Body of pancreas (tissue), 4 donors: Measurements from ENCODE around the gene PAX6. TPM values are rescaled to one million over a fixed set of nuclear protein-coding genes. Genes with fewer than 3 reads are reported as not detected.

Source experiments
- ATAC-seq: fragments of 150-250 bp; one replicate; pipeline ENCODE4 v1.9.1; 2016
- DNase-seq, 4 donors: peaks; one replicate each; pipeline ENCODE4 v3.0.0-alpha.2; 2019
- H3K27ac ChIP-seq, 4 donors: fragments of 200-600 bp; sonication (generic); 1 replicate in 3 of 4; 2 replicates in 1 of 4; pipeline versions ENCODE4 v1.5.1 to v1.6.1; 2016 to 2019; ENCODE audit warnings: mild to moderate bottlenecking in 1 of 4, mixed read lengths in 1 of 4, moderate library complexity in 1 of 4
- H3K27me3 ChIP-seq, 2 donors: fragments of 200-600 bp; sonication (generic); one replicate each; pipeline ENCODE4 v1.6.0; 2016; ENCODE audit warnings: mild to moderate bottlenecking in 1 of 2
- H3K36me3 ChIP-seq, 2 donors: fragments of 200-600 bp; sonication (generic); replicated peaks in 1 of 2; 2 replicates each; pipeline ENCODE4 v1.5.1; 2016; ENCODE audit warnings: low read depth in 2 of 2; ENCODE audit not compliant: insufficient read depth in 1 of 2
- H3K4me1 ChIP-seq: fragments of 200-600 bp; sonication (generic); one replicate; pipeline ENCODE4 v1.6.0; 2016
- H3K4me3 ChIP-seq, 2 donors: fragments of 200-600 bp; sonication (generic); 1 replicate in 1 of 2; 2 replicates in 1 of 2; pipeline ENCODE4 v1.5.1; 2016 to 2019
- H3K9me3 ChIP-seq, 3 donors: fragments of 200-600 bp; sonication (generic); 1 replicate in 2 of 3; 2 replicates in 1 of 3; pipeline ENCODE4 v1.5.1; 2016
- POLR2A ChIP-seq, 3 donors: fragments of 450-650 bp; IDR thresholded peaks; one replicate each; pipeline ENCODE4 v1.6.1; 2016; ENCODE audit warnings: antibody characterized with exemption in 3 of 3, mild to moderate bottlenecking in 2 of 3
- WGBS, 2 donors: methylation state at CpG; one replicate each; pipeline ENCODE4 v1.1.5; 2017; 5-methylcytosine and 5-hydroxymethylcytosine counted together
- intact Hi-C: fragments of 100-400 bp; cut with DNase I; formaldehyde crosslinking; loops from one replicate; pipeline ENCODE4 v1.15.1; 2023
- total RNA-seq, 2 donors: library from RNA; depleted of rRNA; stranded (reverse); fragments of >200 nt; gene quantifications; one replicate each; pipeline ENCODE4 v1.1.0, GENCODE V29; 2016
- TF ChIP-seq, protein P1 (sequence below), 7 experiments: fragments of 450-650 bp in 4 of 7; fragments of 200-600 bp in 3 of 7; sonication (generic) in 3 of 7; IDR thresholded peaks; one replicate each; pipeline ENCODE4 v1.5.1; 2016 to 2019; ENCODE audit warnings: antibody characterized with exemption in 7 of 7

Gene PAX6
- total RNA-seq, 2 donors from 2014 or later: 10.2 to 12.5 TPM

GRCh38 chr11:31784611-31785010 lies 26.5 kb downstream of the PAX6 start:
- no peak overlapping the region for H3K4me3 ChIP-seq
- no peak for DNase-seq
- TF ChIP-seq, protein P1, sequence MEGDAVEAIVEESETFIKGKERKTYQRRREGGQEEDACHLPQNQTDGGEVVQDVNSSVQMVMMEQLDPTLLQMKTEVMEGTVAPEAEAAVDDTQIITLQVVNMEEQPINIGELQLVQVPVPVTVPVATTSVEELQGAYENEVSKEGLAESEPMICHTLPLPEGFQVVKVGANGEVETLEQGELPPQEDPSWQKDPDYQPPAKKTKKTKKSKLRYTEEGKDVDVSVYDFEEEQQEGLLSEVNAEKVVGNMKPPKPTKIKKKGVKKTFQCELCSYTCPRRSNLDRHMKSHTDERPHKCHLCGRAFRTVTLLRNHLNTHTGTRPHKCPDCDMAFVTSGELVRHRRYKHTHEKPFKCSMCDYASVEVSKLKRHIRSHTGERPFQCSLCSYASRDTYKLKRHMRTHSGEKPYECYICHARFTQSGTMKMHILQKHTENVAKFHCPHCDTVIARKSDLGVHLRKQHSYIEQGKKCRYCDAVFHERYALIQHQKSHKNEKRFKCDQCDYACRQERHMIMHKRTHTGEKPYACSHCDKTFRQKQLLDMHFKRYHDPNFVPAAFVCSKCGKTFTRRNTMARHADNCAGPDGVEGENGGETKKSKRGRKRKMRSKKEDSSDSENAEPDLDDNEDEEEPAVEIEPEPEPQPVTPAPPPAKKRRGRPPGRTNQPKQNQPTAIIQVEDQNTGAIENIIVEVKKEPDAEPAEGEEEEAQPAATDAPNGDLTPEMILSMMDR (IDR thresholded peaks at IDR 0.05): no peak
- no peak for TF ChIP-seq POLR2A (IDR thresholded peaks at IDR 0.05)
- H3K36me3 ChIP-seq: no peaks in the 10 kb centered on the region
- no peak for ATAC-seq
- H3K27me3 ChIP-seq: no peaks in the 10 kb centered on the region
- H3K4me1 ChIP-seq: no peaks in the 10 kb centered on the region
- H3K27ac ChIP-seq: no peak overlapping the region
- WGBS, 2 donors: 91 to 98% methylated on average over 2 of the region's 2 CpGs
- intact Hi-C loops: no loop called here
- H3K9me3 ChIP-seq: no peaks in the 10 kb centered on the region

- intact Hi-C loops: no loop called here
- no peak for DNase-seq
- no peaks in the 10 kb centered on the region for H3K9me3 ChIP-seq
Observed at GRCh38 chr11:31783252-31783651, 27.9 kb downstream of the PAX6 start.

DNA sequence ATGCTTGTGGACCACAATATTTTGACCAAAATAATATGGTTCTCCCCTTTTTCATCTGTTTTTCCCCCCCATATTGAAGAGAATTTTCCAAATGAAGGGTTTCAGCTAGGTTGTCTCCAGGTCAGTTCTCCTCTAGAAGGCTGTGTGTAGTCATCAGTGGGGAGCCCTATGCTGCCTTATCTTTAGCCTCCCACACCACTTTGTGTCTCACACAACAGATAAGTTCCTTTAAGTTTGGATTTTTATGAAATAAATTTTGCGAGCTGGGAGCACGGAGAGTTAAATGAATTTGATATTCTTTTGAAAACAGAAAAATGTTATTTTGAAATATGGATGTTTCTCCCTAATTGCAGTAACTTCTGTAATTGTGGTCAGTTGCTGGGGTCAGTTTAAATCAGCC lies 28.9 kb downstream of the PAX6 start:
- DNase-seq (no peak), ATAC-seq (no peak)
- H3K27ac ChIP-seq: no peak overlapping the region
- intact Hi-C loops: no loop called here
- H3K9me3 ChIP-seq: no peaks in the 10 kb centered on the region
- no peaks in the 10 kb centered on the region for H3K27me3 ChIP-seq
- no peak for TF ChIP-seq POLR2A (IDR thresholded peaks at IDR 0.05)
- TF ChIP-seq, protein P1 (IDR thresholded peaks at IDR 0.05): no peak
- no peaks in the 10 kb centered on the region for H3K4me1 ChIP-seq
- 100% methylated on average over 2 of the region's 2 CpGs for WGBS, 2 donors
- no peaks in the 10 kb centered on the region for H3K36me3 ChIP-seq
- no peak overlapping the region for H3K4me3 ChIP-seq

More at GRCh38 chr11:31783252-31783651, 27.9 kb downstream of the PAX6 start:
- H3K27ac ChIP-seq: no peak overlapping the region
- no peak for ATAC-seq
- H3K27me3 ChIP-seq: no peaks in the 10 kb centered on the region
- TF ChIP-seq, protein P1 (IDR thresholded peaks at IDR 0.05): no peak
- no peak for TF ChIP-seq POLR2A (IDR thresholded peaks at IDR 0.05)
- no peaks in the 10 kb centered on the region for H3K4me1 ChIP-seq
- no peaks in the 10 kb centered on the region for H3K36me3 ChIP-seq
- H3K4me3 ChIP-seq: no peak overlapping the region
- WGBS, 2 donors: 97 to 98% methylated on average over 6 of the region's 6 CpGs

GRCh38 chr11:31780480-31780971 lies 30.6 kb downstream of the PAX6 start:
- Histone ChIP-seq H3K27me3 (no peaks in the 10 kb centered on the region), H3K36me3 (no peaks in the 10 kb centered on the region), H3K27ac (no peak overlapping the region), H3K4me1 (no peaks in the 10 kb centered on the region), H3K4me3 (no peak overlapping the region), H3K9me3 (no peaks in the 10 kb centered on the region)
- 58 to 69% methylated on average over 5 of the region's 5 CpGs for WGBS, 2 donors
- no peak for TF ChIP-seq POLR2A (IDR thresholded peaks at IDR 0.05)
- TF ChIP-seq, protein P1 (IDR thresholded peaks at IDR 0.05): no peak
- ATAC-seq (no peak), DNase-seq (no peak)
- intact Hi-C loops: no loop called here

- Histone ChIP-seq H3K36me3 (no peaks in the 10 kb centered on the region), H3K27me3 (no peaks in the 10 kb centered on the region), H3K9me3 (no peaks in the 10 kb centered on the region), H3K4me3 (no peak overlapping the region), H3K4me1 (no peaks in the 10 kb centered on the region), H3K27ac (no peak overlapping the region)
- ATAC-seq: no peak
- intact Hi-C loops: no loop called here
- no peak for DNase-seq
- TF ChIP-seq, protein P1 (IDR thresholded peaks at IDR 0.05): no peak
- no peak for TF ChIP-seq POLR2A (IDR thresholded peaks at IDR 0.05)
- 92 to 94% methylated on average over 4 of the region's 4 CpGs for WGBS, 2 donors
Observed at GRCh38 chr11:31780078-31780477, 31.0 kb downstream of the PAX6 start.
